Bronchial epithelial cell (primary cell): Measurements from ENCODE around the gene RAD51B. TPM values are rescaled to one million over a fixed set of nuclear protein-coding genes. Genes with fewer than 3 reads are reported as not detected.

Experiments used
- DNase-seq: peaks from one replicate; pipeline ENCODE4 v3.0.0-alpha.2; 2010; ENCODE audit warnings: low read depth
- FAIRE-seq: peaks from 2 replicates; lab custom pipeline; 2011; peaks lifted over from hg19 to GRCh38; lab: Jason Lieb, UNC
- H3K27me3 ChIP-seq: 2 replicates; pipeline ENCODE4 v1.5.1; 2011; ENCODE audit warnings: low read length; ENCODE audit not compliant: control insufficient read depth, insufficient read depth
- H3K36me3 ChIP-seq: 2 replicates; pipeline ENCODE4 v1.5.1; 2011; ENCODE audit warnings: low read length; ENCODE audit not compliant: control insufficient read depth, insufficient read depth
- H3K4me3 ChIP-seq: 2 replicates; pipeline ENCODE4 v1.5.1; 2011; ENCODE audit warnings: mild to moderate bottlenecking, low read depth, low read length, control low read depth
- CTCF ChIP-seq: IDR thresholded peaks from 2 replicates; pipeline ENCODE4 v1.5.1; 2011; ENCODE audit warnings: mild to moderate bottlenecking, moderate library complexity, low read length, control low read depth, inconsistent platforms; ENCODE audit not compliant: insufficient read depth, severe bottlenecking
- total RNA-seq: library from RNA; depleted of rRNA; stranded (reverse); fragments of >200 nt; gene quantifications from 2 replicates; pipeline ENCODE4 v1.2.1, GENCODE V29; 2014

Gene RAD51B
- total RNA-seq, 1 donor from 2014 or later = 12.1 TPM

GRCh38 chr14:68282479-68283377, 463.1 kb downstream of the RAD51B start:
- no peak overlapping the region for H3K4me3 ChIP-seq
- no peak for TF ChIP-seq CTCF
- DNase-seq (no peak), FAIRE-seq (no peak)
- no peaks in the 10 kb centered on the region for H3K27me3 ChIP-seq
- H3K36me3 ChIP-seq = no peaks in the 10 kb centered on the region

- no peak for TF ChIP-seq CTCF
- no peaks in the 10 kb centered on the region for H3K27me3 ChIP-seq
- DNase-seq = no peak
- no peak overlapping the region for H3K4me3 ChIP-seq
- no peaks in the 10 kb centered on the region for H3K36me3 ChIP-seq
- no peak for FAIRE-seq
Measured at GRCh38 chr14:68283378-68284123, 464.0 kb downstream of the RAD51B start.

GRCh38 chr14:68284333-68284732, 464.8 kb downstream of the RAD51B start:
- Histone ChIP-seq H3K27me3 (no peaks in the 10 kb centered on the region), H3K36me3 (no peaks in the 10 kb centered on the region), H3K4me3 (no peak overlapping the region)
- FAIRE-seq = no peak
- DNase-seq = no peak
- no peak for TF ChIP-seq CTCF

- Histone ChIP-seq H3K4me3 (no peak overlapping the region), H3K27me3 (no peaks in the 10 kb centered on the region), H3K36me3 (no peaks in the 10 kb centered on the region)
- no peak for TF ChIP-seq CTCF
- no peak for FAIRE-seq
- no peak for DNase-seq
Measured at GRCh38 chr14:68284834-68285233, 465.3 kb downstream of the RAD51B start.

GRCh38 chr14:68285421-68286179, 466.0 kb downstream of the RAD51B start:
- TF ChIP-seq CTCF = no peak
- FAIRE-seq (no peak), DNase-seq (no peak)
- Histone ChIP-seq H3K36me3 (no peaks in the 10 kb centered on the region), H3K4me3 (no peak overlapping the region), H3K27me3 (no peaks in the 10 kb centered on the region)
